PC-3 (cell line): Measurements from ENCODE around the gene NAA25. TPM values are rescaled to one million over a fixed set of nuclear protein-coding genes. Genes with fewer than 3 reads are reported as not detected.

ENCODE experiments used
- ATAC-seq: fragments of 200-7000 bp; cut with Tn5 transposase; 2 replicates; pipeline ENCODE4 v1.9.1; 2020; ENCODE audit warnings: mild to moderate bottlenecking, moderate library complexity
- BruUV-seq: library from RNA; stranded (reverse); fragments of 400-500 nt; replicated peaks from 2 replicates; lab custom pipeline; 2021; lab: Mats Ljungman, UMichigan
- CTCF ChIA-PET: fragments of 300-600 bp; sonication (Branson Sonifier 250); formaldehyde crosslinking; loops from one replicate; lab custom pipeline; 2022; ENCODE audit warnings: antibody characterized with exemption; lab: Charles Lee
- POLR2A ChIA-PET: fragments of 300-600 bp; sonication (Branson Sonifier 250); formaldehyde crosslinking; loops from one replicate; lab custom pipeline; 2022; ENCODE audit warnings: antibody characterized with exemption; ENCODE audit not compliant: unreplicated experiment; lab: Charles Lee
- DNase-seq: peaks from one replicate; pipeline ENCODE4 v3.0.0-alpha.2; 2015
- H2AFZ ChIP-seq: fragments of 300-600 bp; sonication (generic); 2 replicates; pipeline ENCODE4 v1.6.0; 2016; ENCODE audit warnings: antibody characterized with exemption, low read length
- H3F3A ChIP-seq: fragments of 300-600 bp; sonication (generic); one replicate; pipeline ENCODE4 v1.6.0; 2017; ENCODE audit warnings: antibody characterized with exemption, low read length, control low read depth, mild to moderate bottlenecking; ENCODE audit not compliant: unreplicated experiment
- H3K27ac ChIP-seq: fragments of 300-600 bp; sonication (generic); 2 replicates; pipeline ENCODE4 v1.5.1; 2016; ENCODE audit warnings: mild to moderate bottlenecking, low read length
- H3K27me3 ChIP-seq: fragments of 300-600 bp; sonication (generic); 2 replicates; pipeline ENCODE4 v1.6.1; 2016; ENCODE audit warnings: low read length, mixed read lengths
- H3K36me3 ChIP-seq: fragments of 300-600 bp; sonication (generic); 2 replicates; pipeline ENCODE4 v1.6.1; 2016; ENCODE audit warnings: low read depth, mixed run types, low read length, mixed read lengths
- H3K4me1 ChIP-seq: fragments of 300-600 bp; sonication (generic); 2 replicates; pipeline ENCODE4 v1.5.1; 2016; ENCODE audit warnings: low read length; ENCODE audit not compliant: insufficient read depth
- H3K4me2 ChIP-seq: fragments of 300-600 bp; sonication (generic); 2 replicates; pipeline ENCODE4 v1.6.0; 2016; ENCODE audit warnings: low read length
- H3K4me3 ChIP-seq: fragments of 300-600 bp; sonication (generic); 2 replicates; pipeline ENCODE4 v1.5.1; 2016; ENCODE audit warnings: mild to moderate bottlenecking, low read length, mixed read lengths
- H3K79me2 ChIP-seq: fragments of 300-600 bp; sonication (generic); 2 replicates; pipeline ENCODE4 v1.6.1; 2017; ENCODE audit warnings: low read length, mixed read lengths
- H3K9ac ChIP-seq: fragments of 300-600 bp; sonication (generic); 2 replicates; pipeline ENCODE4 v1.6.0; 2016; ENCODE audit warnings: mild to moderate bottlenecking, low read length
- H3K9me2 ChIP-seq: fragments of 300-600 bp; sonication (generic); replicated peaks from 2 replicates; pipeline ENCODE4 v1.6.1; 2016; ENCODE audit warnings: mixed run types, low read length, mixed read lengths
- H3K9me3 ChIP-seq: fragments of 300-600 bp; sonication (generic); 2 replicates; pipeline ENCODE4 v1.6.1; 2016; ENCODE audit warnings: low read length, mixed read lengths
- H4K20me1 ChIP-seq: fragments of 300-600 bp; sonication (generic); 2 replicates; pipeline ENCODE4 v1.6.1; 2016; ENCODE audit warnings: low read length, mixed read lengths
- CTCF ChIP-seq: fragments of 300-600 bp; sonication (generic); conservative IDR thresholded peaks from 2 replicates; pipeline ENCODE4 v1.5.1; 2017; ENCODE audit warnings: antibody characterized with exemption, low read depth, mild to moderate bottlenecking, low read length
- EZH2 ChIP-seq: fragments of 300-600 bp; sonication (generic); IDR thresholded peaks from one replicate; pipeline ENCODE4 v1.6.1; 2017; ENCODE audit warnings: antibody characterized with exemption, mild to moderate bottlenecking, low read length; ENCODE audit not compliant: unreplicated experiment
- EZH2phosphoT487 ChIP-seq: fragments of 300-600 bp; sonication (generic); IDR thresholded peaks from 2 replicates; pipeline ENCODE4 v1.6.1; 2018; ENCODE audit warnings: mild to moderate bottlenecking, antibody characterized with exemption, low read length, borderline replicate concordance
- intact Hi-C: fragments of 100-400 bp; cut with micrococcal nuclease; formaldehyde crosslinking; loops from 2 replicates; pipeline ENCODE4 v1.9.0; 2023
- total RNA-seq: library from RNA; depleted of rRNA; stranded (reverse); fragments of >200 nt; gene quantifications from 2 replicates; pipeline ENCODE4 v1.2.3, GENCODE V29; 2014

The NAA25 gene
- total RNA-seq, 1 experiment from 2014 or later, result 33.3 TPM

- intact Hi-C loops, result loop anchor here (1.0 kb wide), 2 partner anchors 29 to 38 kb away; no protein-coding TSS in a partner anchor
- no peaks in the 10 kb centered on the region for H3K27me3 ChIP-seq
- no peaks in the 10 kb centered on the region for H3K9me3 ChIP-seq
- ATAC-seq (no peak), DNase-seq (no peak)
- no peak overlapping the region for H2AFZ ChIP-seq
- H3K9ac ChIP-seq, result no peak overlapping the region
- H3K27ac ChIP-seq, result no peak overlapping the region
- TF ChIP-seq CTCF (no peak), EZH2 (no peak), EZH2phosphoT487 (no peak)
- peak overlapping the region; percentile 78; the same call in 1 of the 2 replicates for H3K4me3 ChIP-seq
- no peaks in the 10 kb centered on the region for H4K20me1 ChIP-seq
- POLR2A ChIA-PET, result interaction anchor here (0.7 to 1.0 kb wide), 2 partner anchors 16 to 18 kb away, joined by 3 to 13 read pairs; no protein-coding TSS in a partner anchor
- H3K79me2 ChIP-seq, result peaks cover 39% of the 10 kb centered on the region
- CTCF ChIA-PET, result interaction anchor here (0.9 kb wide), 1 partner anchor 13 kb away, joined by 6 read pairs; no protein-coding TSS in a partner anchor
- no peaks in the 10 kb centered on the region for H3F3A ChIP-seq
- H3K9me2 ChIP-seq, result no peaks in the 10 kb centered on the region
- H3K4me2 ChIP-seq, result peak overlapping the region; percentile 89
- no peaks in the 10 kb centered on the region for H3K36me3 ChIP-seq
- BruUV-seq, result no TSS peak
- H3K4me1 ChIP-seq, result peaks cover 26% of the 10 kb centered on the region
Measured at GRCh38 chr12:112124918-112125249, 16.3 kb upstream of the NAA25 start.

GRCh38 chr12:112122823-112123690 lies 14.5 kb upstream of the NAA25 start:
- no peaks in the 10 kb centered on the region for H3K27me3 ChIP-seq
- ChIA-PET POLR2A (interaction anchor here (0.5 kb wide), 1 partner anchor 1842 kb away, joined by 13 read pairs; the partner anchor contains the start of gene ATP2A2), CTCF (no interaction called here)
- TF ChIP-seq EZH2phosphoT487 (no peak), EZH2 (no peak), CTCF (no peak)
- H4K20me1 ChIP-seq, result no peaks in the 10 kb centered on the region
- DNase-seq, result no peak
- intact Hi-C loops, result loop anchor here (2.0 kb wide), 1 partner anchor 26 kb away; no protein-coding TSS in a partner anchor
- H3K9me2 ChIP-seq, result no peaks in the 10 kb centered on the region
- no peaks in the 10 kb centered on the region for H3K36me3 ChIP-seq
- H3K4me1 ChIP-seq, result peaks cover 32% of the 10 kb centered on the region
- H3K9me3 ChIP-seq, result no peaks in the 10 kb centered on the region
- H3K27ac ChIP-seq, result no peak overlapping the region
- no peak for ATAC-seq
- H3K79me2 ChIP-seq, result peaks cover 26% of the 10 kb centered on the region
- BruUV-seq, result no TSS peak
- H2AFZ ChIP-seq, result no peak overlapping the region
- peaks cover 3% of the 10 kb centered on the region for H3F3A ChIP-seq
- no peak overlapping the region for H3K4me3 ChIP-seq
- H3K9ac ChIP-seq, result no peak overlapping the region
- no peak overlapping the region for H3K4me2 ChIP-seq
